K562 (cell line): ENCODE measurements around the gene KAT2B. TPM values are rescaled to one million over a fixed set of nuclear protein-coding genes. Genes with fewer than 3 reads are reported as not detected.

ENCODE experiments used
- HMBOX1 ChIP-seq: sonication (generic); IDR thresholded peaks from 2 replicates; pipeline ENCODE4 v1.6.1; 2016
- LEF1 ChIP-seq: fragments of 450-650 bp; IDR thresholded peaks from 2 replicates; pipeline ENCODE4 v1.6.1; 2016; ENCODE audit warnings: mild to moderate bottlenecking
- RHOXF2B ChIP-seq: fragments of 250-450 bp; sonication (Bioruptor Pico); conservative IDR thresholded peaks from 2 replicates; pipeline ENCODE4 v1.5.1; 2021
- RREB1 ChIP-seq: fragments of 250-450 bp; sonication (Bioruptor Pico); IDR thresholded peaks from 2 replicates; pipeline ENCODE4 v1.4.0; 2020
- ZNF165 ChIP-seq: fragments of 250-450 bp; sonication (Bioruptor Pico); IDR thresholded peaks from 2 replicates; pipeline ENCODE4 v1.4.0; 2020; ENCODE audit warnings: borderline replicate concordance
- polyA plus RNA-seq, 8 experiments: library from polyadenylated mRNA; depleted of rRNA in 4 of 8; stranded (reverse) in 5 of 8; unstranded in 3 of 8; fragments of >200 nt; fragmentation: Nextera tagmentation in 2 of 8; fragmentation: Illumina TruSeq in 1 of 8; extraction: Ambion mirVana in 2 of 8; extraction: Trizol in 1 of 8; gene quantifications; 2 replicates each; pipeline versions ENCODE4 v1.2.1 to v1.2.3, GENCODE V29; 2011 to 2014; ENCODE audit warnings: inconsistent platforms in 1 of 8, missing spikeins in 1 of 8
- total RNA-seq, 7 experiments: library from RNA; depleted of rRNA in 6 of 7; stranded (reverse); fragments of >200 nt in 6 of 7; fragmentation: Illumina TruSeq in 2 of 7; extraction: Trizol in 2 of 7; gene quantifications; 2 replicates each; pipeline versions ENCODE4 v1.2.1 to v1.2.3, GENCODE V29; 2011 to 2021; ENCODE audit warnings: low replicate concordance in 1 of 7

KAT2B gene
- total and polyA plus RNA-seq, 9 of the 15 experiments (the other 6 are each of a cell fraction or from before 2014, with no cell fraction given) = 3.3 to 14.9 (median 12.2) TPM

GRCh38 chr3:20185331-20185678, 145.1 kb downstream of the KAT2B start (continued):
- TF ChIP-seq RREB1 (CRISPR knock-in tag) (no peak), ZNF165 (CRISPR knock-in tag) (no peak), RHOXF2B (CRISPR knock-in tag) (no peak), LEF1 (no peak), HMBOX1 (peak; percentile 74)
- TF ChIP-seq, all 486 proteins: peak for 3
